Testis (tissue), 3 donors: ENCODE results near the gene PPP4R1. TPM values are rescaled to one million over a fixed set of nuclear protein-coding genes. Genes with fewer than 3 reads are reported as not detected.

Experiments used
- DNase-seq: peaks from one replicate; pipeline ENCODE4 v3.0.0-alpha.2; 2019
- H3K27ac ChIP-seq, 2 donors: fragments of 200-600 bp; sonication (generic); one replicate each; pipeline ENCODE4 v1.5.1; 2019
- H3K27me3 ChIP-seq: fragments of 200-600 bp; sonication (generic); one replicate; pipeline ENCODE4 v1.5.1; 2019
- H3K36me3 ChIP-seq: fragments of 200-600 bp; sonication (generic); one replicate; pipeline ENCODE4 v1.5.1; 2017; ENCODE audit warnings: low read depth; ENCODE audit errors: missing control alignments
- H3K4me1 ChIP-seq: fragments of 200-600 bp; sonication (generic); one replicate; pipeline ENCODE4 v1.5.1; 2019
- H3K4me3 ChIP-seq, 2 donors: fragments of 200-600 bp; sonication (generic); one replicate each; pipeline ENCODE4 v1.5.1; 2017 to 2019
- H3K9me3 ChIP-seq: fragments of 200-600 bp; sonication (generic); one replicate; pipeline ENCODE4 v1.5.1; 2017
- POLR2A ChIP-seq: fragments of 450-650 bp; IDR thresholded peaks from one replicate; pipeline ENCODE4 v1.6.1; 2017; ENCODE audit warnings: antibody characterized with exemption, mild to moderate bottlenecking, moderate library complexity
- WGBS, 2 donors: methylation state at CpG; one replicate each; pipeline ENCODE4 v1.1.5; 2018; 5-methylcytosine and 5-hydroxymethylcytosine counted together
- intact Hi-C: fragments of 100-400 bp; cut with DNase I; formaldehyde crosslinking; loops from one replicate; pipeline ENCODE4 v1.15.1; 2023; ENCODE audit warnings: low total_unique reads
- polyA plus RNA-seq: library from polyadenylated mRNA; stranded (reverse); fragments of 350-450 nt; fragmentation: Illumina TruSeq; extraction: RNeasy Lipid Tissue Mini Kit (QIAGEN cat#74804); gene quantifications from one replicate; pipeline ENCODE4 v1.2.3, GENCODE V29; 2014; ENCODE audit warnings: low read depth, low replicate concordance; ENCODE audit not compliant: insufficient read depth
- total RNA-seq, 2 donors: library from RNA; depleted of rRNA; stranded (reverse); fragments of >200 nt; gene quantifications; one replicate each; pipeline ENCODE4 v1.2.3, GENCODE V29; 2016
- TF ChIP-seq, protein P1 (sequence below), 3 experiments: fragments of 450-650 bp in 2 of 3; fragments of 200-600 bp in 1 of 3; sonication (generic) in 1 of 3; IDR thresholded peaks; one replicate each; pipeline ENCODE4 v1.5.1; 2016 to 2019; ENCODE audit warnings: antibody characterized with exemption in 3 of 3, mild to moderate bottlenecking in 2 of 3, moderate library complexity in 1 of 3

The PPP4R1 gene
- total and polyA plus RNA-seq, 3 donors from 2014 or later: 91.8 to 136 (median 128) TPM

DNA sequence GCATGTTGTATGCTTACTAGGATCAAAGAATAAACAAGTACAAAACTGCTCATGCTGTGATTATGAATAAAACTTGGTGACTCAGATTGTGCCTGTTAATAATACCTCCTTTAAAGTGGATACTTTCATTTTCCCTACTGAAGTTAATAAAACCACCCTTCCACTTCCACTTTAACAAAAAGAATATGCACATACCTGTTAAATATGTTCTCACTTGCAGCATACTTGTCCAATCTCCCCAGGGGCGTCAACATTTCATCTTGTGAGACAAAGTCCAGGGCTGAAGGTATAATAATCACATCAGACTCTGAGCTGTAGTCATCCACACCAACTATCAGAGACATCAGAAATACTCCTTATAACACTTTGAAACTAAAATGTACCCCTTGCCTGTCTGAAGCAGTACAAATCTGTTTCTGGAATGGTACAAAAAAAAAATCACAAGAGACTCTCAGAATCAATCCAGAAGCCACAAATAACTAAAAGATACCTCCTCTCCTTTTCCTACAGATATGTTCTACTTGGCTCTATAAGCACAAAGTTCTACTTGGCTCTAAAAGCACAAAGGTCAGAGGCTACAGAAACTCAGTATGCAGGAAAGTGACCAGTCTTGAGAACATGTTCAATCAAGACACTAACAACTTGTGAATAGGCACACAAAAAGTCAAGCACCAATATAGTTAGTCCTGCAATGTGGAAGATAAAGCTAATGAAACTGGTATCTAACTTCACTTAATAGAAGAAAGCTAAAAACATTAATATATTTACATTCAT lies 19.3 kb downstream of the PPP4R1 start:
- WGBS, 2 donors: 58 to 100% methylated on average over 1 of the region's 1 CpG
- no peak for DNase-seq
- no peak overlapping the region for H3K27ac ChIP-seq

DNA sequence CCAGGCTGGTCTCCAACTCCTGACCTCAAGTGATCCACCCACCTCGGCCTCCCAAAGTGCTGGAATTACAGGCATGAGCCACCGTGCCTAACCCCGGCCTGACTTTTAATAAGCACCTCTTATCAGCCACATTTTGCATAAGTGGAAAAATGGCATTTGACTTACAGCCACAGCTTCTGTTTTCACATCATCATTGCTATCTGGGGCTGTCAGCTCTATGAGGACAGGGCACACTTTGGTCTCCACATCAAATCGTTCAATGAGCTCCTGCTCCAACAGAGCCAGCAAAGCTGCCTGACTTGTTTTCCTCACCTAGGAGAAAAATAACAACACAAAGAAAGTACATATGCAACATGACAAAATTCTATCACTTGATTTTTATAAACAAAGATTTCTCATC lies 26.4 kb downstream of the PPP4R1 start:
- TF ChIP-seq, protein P1, sequence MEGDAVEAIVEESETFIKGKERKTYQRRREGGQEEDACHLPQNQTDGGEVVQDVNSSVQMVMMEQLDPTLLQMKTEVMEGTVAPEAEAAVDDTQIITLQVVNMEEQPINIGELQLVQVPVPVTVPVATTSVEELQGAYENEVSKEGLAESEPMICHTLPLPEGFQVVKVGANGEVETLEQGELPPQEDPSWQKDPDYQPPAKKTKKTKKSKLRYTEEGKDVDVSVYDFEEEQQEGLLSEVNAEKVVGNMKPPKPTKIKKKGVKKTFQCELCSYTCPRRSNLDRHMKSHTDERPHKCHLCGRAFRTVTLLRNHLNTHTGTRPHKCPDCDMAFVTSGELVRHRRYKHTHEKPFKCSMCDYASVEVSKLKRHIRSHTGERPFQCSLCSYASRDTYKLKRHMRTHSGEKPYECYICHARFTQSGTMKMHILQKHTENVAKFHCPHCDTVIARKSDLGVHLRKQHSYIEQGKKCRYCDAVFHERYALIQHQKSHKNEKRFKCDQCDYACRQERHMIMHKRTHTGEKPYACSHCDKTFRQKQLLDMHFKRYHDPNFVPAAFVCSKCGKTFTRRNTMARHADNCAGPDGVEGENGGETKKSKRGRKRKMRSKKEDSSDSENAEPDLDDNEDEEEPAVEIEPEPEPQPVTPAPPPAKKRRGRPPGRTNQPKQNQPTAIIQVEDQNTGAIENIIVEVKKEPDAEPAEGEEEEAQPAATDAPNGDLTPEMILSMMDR (IDR thresholded peaks at IDR 0.05): no peak
- no peak for TF ChIP-seq POLR2A
- DNase-seq: no peak
- Histone ChIP-seq H3K27me3 (no peaks in the 10 kb centered on the region), H3K27ac (no peak overlapping the region), H3K9me3 (no peaks in the 10 kb centered on the region), H3K4me1 (no peaks in the 10 kb centered on the region), H3K36me3 (no peaks in the 10 kb centered on the region), H3K4me3 (no peak overlapping the region)
- WGBS, 2 donors: 90 to 94% methylated on average over 4 of the region's 4 CpGs
- intact Hi-C loops: no loop called here

More for the DNA sequence above, 19.3 kb downstream of the PPP4R1 start:
- intact Hi-C loops: no loop called here
- TF ChIP-seq, protein P1 (IDR thresholded peaks at IDR 0.05): no peak
- no peak for TF ChIP-seq POLR2A
- Histone ChIP-seq H3K36me3 (no peaks in the 10 kb centered on the region), H3K9me3 (no peaks in the 10 kb centered on the region), H3K4me3 (no peak overlapping the region), H3K4me1 (no peaks in the 10 kb centered on the region), H3K27me3 (no peaks in the 10 kb centered on the region)

DNA sequence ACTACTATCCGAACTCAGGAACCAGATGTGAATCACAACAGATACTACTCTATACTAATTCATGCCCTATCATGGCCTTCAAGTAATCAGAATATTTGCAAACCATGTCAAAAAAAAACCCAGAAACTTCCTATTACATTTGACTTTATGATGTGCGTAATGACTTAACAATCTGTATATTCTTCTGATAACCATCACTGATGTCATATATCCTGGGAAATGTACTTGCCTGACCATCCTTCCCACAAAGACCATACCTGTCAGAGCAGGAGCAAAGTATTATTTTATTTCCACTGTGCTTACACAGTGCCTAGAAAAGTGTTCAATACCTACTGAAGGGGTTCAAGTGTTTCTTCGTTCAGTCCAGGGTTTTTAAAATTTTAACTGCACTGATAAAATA lies 27.5 kb downstream of the PPP4R1 start:
- 90 to 93% methylated on average over 3 of the region's 3 CpGs for WGBS, 2 donors
- Histone ChIP-seq H3K4me1 (no peaks in the 10 kb centered on the region), H3K27me3 (no peaks in the 10 kb centered on the region), H3K27ac (no peak overlapping the region), H3K9me3 (no peaks in the 10 kb centered on the region), H3K4me3 (no peak overlapping the region), H3K36me3 (no peaks in the 10 kb centered on the region)
- intact Hi-C loops: no loop called here
- no peak for DNase-seq
- TF ChIP-seq, protein P1 (IDR thresholded peaks at IDR 0.05): no peak
- no peak for TF ChIP-seq POLR2A

DNA sequence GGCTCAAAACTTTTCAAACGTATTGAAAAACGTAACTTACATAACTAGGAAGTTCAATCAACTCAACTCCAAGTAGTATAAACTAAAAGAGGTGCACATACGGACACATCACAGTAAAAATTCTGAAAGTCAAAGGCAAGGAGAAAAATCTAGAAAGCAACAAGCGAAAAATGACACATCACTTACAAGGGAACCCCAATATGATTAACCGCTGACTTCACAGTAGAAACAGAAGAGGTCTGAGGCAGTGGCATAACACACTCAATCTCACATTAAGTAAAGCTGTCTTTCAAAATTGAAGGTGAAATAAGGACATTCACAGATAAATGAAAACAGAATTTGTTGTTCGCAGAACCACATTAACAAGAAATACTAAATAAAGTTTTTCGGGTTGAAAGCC lies 32.7 kb downstream of the PPP4R1 start:
- H3K4me3 ChIP-seq: no peak overlapping the region
- H3K27me3 ChIP-seq: no peaks in the 10 kb centered on the region
- TF ChIP-seq, protein P1 (IDR thresholded peaks at IDR 0.05): no peak
- TF ChIP-seq POLR2A: no peak
- H3K27ac ChIP-seq: no peak overlapping the region
- no peak for DNase-seq
- intact Hi-C loops: no loop called here
- H3K4me1 ChIP-seq: no peaks in the 10 kb centered on the region
- 94 to 95% methylated on average over 7 of the region's 7 CpGs for WGBS, 2 donors
- no peaks in the 10 kb centered on the region for H3K9me3 ChIP-seq
- no peaks in the 10 kb centered on the region for H3K36me3 ChIP-seq

DNA sequence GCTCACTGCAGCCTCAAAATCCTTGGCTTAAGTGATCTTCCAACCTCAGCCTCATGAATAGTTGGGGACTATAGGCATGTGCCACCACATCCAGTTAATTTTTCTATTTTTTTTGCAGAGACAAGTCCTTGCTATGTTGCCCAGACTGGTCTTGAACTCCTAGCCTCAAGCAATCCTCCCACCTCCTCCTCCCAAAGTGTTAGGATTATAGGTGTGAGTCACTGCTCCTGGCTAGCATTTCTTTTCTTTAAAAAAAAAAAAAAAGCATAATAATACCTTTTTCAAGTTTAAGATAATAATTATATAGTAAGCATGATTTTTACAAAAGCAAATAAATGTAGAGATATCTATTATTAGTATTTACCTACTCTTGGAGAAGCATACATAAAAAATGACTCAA lies 36.1 kb downstream of the PPP4R1 start:
- H3K4me3 ChIP-seq: no peak overlapping the region
- H3K36me3 ChIP-seq: no peaks in the 10 kb centered on the region
- no peak overlapping the region for H3K27ac ChIP-seq
- H3K9me3 ChIP-seq: no peaks in the 10 kb centered on the region
- no peaks in the 10 kb centered on the region for H3K4me1 ChIP-seq
- no peaks in the 10 kb centered on the region for H3K27me3 ChIP-seq
- intact Hi-C loops: no loop called here
- no peak for DNase-seq
- TF ChIP-seq, protein P1 (IDR thresholded peaks at IDR 0.05): no peak
- no peak for TF ChIP-seq POLR2A
